ENCODE data around the gene PRKCE. TPM values are rescaled to one million over a fixed set of nuclear protein-coding genes. Genes with fewer than 3 reads are reported as not detected.

PRKCE gene
- total and polyA plus RNA-seq, 3 donors from 2014 or later = 27.4 to 35.8 (median 33.1) TPM

DNA sequence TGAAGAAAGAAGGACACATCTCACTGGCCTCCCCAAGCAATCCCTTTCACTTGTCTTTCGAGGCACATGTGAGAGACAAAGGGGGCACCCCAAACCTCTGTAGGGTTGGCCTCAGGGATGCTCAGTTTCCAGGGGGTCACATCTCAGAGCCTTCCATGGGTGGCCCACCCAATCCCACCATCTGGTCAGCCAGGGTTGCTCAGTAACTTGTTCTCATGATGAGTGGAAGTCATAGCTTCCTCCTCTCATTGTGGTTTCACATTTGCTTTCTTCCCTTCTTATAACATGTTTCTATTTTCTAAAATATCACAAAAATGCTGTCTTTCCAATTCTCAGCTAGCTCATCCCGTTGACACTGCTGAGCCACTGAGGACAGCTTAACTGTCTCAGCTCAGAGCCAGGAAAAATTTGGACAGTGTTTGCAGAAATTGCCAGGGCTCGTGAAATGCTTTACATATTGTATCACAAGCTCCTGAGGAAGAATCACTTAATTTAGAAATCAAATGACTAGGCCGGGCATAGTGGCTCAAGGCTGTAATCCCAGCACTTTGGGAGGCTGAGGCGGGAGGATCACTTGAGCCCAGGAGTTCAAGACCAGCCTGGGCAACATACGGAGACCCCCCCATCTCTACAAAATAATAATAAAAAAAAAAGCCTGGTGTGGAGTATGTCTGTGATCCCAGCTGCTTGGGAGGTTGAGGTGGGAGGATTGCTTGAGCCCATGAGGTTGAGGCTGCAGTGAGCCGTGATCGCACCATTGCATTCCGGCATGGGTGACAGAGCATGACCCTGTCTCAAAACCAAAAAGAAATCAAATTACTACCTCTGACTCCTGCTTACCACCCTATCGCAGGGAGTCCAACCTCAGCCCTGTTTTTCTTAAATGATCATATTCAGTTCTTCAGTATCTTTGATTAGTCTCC, 129.3 kb downstream of the PRKCE start:
- TF ChIP-seq, protein P1, sequence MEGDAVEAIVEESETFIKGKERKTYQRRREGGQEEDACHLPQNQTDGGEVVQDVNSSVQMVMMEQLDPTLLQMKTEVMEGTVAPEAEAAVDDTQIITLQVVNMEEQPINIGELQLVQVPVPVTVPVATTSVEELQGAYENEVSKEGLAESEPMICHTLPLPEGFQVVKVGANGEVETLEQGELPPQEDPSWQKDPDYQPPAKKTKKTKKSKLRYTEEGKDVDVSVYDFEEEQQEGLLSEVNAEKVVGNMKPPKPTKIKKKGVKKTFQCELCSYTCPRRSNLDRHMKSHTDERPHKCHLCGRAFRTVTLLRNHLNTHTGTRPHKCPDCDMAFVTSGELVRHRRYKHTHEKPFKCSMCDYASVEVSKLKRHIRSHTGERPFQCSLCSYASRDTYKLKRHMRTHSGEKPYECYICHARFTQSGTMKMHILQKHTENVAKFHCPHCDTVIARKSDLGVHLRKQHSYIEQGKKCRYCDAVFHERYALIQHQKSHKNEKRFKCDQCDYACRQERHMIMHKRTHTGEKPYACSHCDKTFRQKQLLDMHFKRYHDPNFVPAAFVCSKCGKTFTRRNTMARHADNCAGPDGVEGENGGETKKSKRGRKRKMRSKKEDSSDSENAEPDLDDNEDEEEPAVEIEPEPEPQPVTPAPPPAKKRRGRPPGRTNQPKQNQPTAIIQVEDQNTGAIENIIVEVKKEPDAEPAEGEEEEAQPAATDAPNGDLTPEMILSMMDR (IDR thresholded peaks at IDR 0.05) = no peak
- no peak for TF ChIP-seq POLR2A (IDR thresholded peaks at IDR 0.05)
- H3K27me3 ChIP-seq = no peaks in the 10 kb centered on the region

DNA sequence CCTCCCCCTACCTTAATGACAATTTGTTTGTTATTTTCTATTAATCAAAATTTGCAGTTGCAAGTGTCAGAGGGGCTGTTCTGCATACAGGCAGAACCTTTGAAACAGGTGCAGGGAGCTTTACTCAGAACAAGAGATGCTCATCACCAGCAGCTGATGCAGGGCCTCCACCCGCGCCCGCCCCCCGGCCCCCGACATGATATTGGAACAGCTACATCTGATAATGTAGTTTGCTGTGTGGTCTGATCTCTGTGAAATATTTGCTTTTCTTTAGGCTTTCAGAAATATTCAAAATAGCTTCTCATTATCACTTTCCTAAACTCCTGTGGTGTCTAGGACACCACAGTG, 130.0 kb downstream of the PRKCE start:
- TF ChIP-seq, protein P1 (IDR thresholded peaks at IDR 0.05) = no peak
- TF ChIP-seq POLR2A (IDR thresholded peaks at IDR 0.05) = no peak
- intact Hi-C loops (cut with DNase I; ENCODE audit: low total_unique reads) = no loop called here
- no peaks in the 10 kb centered on the region for H3K27me3 ChIP-seq
- H3K9me3 ChIP-seq = no peaks in the 10 kb centered on the region
- no peak overlapping the region for H3K4me3 ChIP-seq
- WGBS, 2 donors = 91 to 96% methylated on average over 5 of the region's 5 CpGs
- no peaks in the 10 kb centered on the region for H3K36me3 ChIP-seq (ENCODE audit: low read depth, missing control alignments)
- no peak for DNase-seq
- H3K4me1 ChIP-seq = no peaks in the 10 kb centered on the region
- no peak overlapping the region for H3K27ac ChIP-seq

More for the DNA sequence above, 129.3 kb downstream of the PRKCE start:
- Histone ChIP-seq H3K4me3 (no peak overlapping the region), H3K9me3 (no peaks in the 10 kb centered on the region), H3K4me1 (no peaks in the 10 kb centered on the region), H3K27ac (no peak overlapping the region), H3K36me3 (ENCODE audit: low read depth, missing control alignments) (no peaks in the 10 kb centered on the region)
- intact Hi-C loops (cut with DNase I; ENCODE audit: low total_unique reads) = no loop called here
- no peak for DNase-seq
- WGBS, 2 donors = 87 to 90% methylated on average over 10 of the region's 10 CpGs

DNA sequence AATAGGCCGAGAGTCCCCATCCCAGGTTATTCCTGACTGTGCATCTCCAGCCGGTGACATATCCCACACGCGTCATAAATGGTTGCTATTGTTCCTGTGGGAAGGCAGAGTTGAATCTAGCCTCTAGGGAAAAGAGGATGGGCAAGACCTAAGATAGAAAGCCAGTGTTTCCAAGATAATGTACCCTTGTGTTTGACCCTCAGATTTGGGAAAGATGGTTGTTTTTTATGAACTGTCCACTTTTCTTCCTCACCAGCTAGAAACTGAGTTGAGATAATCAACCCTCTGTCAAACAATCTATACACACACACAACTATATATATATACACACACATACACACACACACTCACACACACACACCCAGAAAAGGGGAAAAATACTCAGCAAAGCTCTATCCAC, 131.0 kb downstream of the PRKCE start:
- H3K27ac ChIP-seq = no peak overlapping the region
- no peaks in the 10 kb centered on the region for H3K27me3 ChIP-seq
- H3K4me1 ChIP-seq = no peaks in the 10 kb centered on the region
- 70 to 84% methylated on average over 4 of the region's 4 CpGs for WGBS, 2 donors
- DNase-seq = no peak
- H3K4me3 ChIP-seq = no peak overlapping the region
- H3K36me3 ChIP-seq (ENCODE audit: low read depth, missing control alignments) = no peaks in the 10 kb centered on the region
- TF ChIP-seq POLR2A (IDR thresholded peaks at IDR 0.05) = no peak
- TF ChIP-seq, protein P1 (IDR thresholded peaks at IDR 0.05) = no peak
- intact Hi-C loops (cut with DNase I; ENCODE audit: low total_unique reads) = no loop called here
- no peaks in the 10 kb centered on the region for H3K9me3 ChIP-seq

DNA sequence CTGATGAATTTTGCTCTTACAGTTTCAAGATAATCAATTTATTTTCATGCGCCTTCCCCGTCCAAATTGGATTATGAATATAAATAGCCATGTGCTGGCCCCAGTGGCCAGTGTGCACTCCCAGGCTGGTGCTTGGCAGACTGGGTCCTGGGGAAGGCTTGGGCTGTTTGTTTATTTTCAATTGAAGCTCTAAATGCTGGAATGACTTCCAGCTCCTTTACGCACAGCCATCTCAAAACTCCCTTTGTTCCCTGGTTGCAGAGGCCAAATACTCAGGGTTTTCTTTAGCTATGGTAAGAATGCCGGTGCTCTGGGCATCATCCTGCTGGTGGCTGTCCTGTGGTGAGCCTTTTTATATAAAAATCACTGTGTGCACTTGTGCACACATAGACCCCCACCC, 131.5 kb downstream of the PRKCE start:
- H3K4me3 ChIP-seq = no peak overlapping the region
- no peaks in the 10 kb centered on the region for H3K27me3 ChIP-seq
- intact Hi-C loops (cut with DNase I; ENCODE audit: low total_unique reads) = no loop called here
- H3K4me1 ChIP-seq = no peaks in the 10 kb centered on the region
- TF ChIP-seq, protein P1 (IDR thresholded peaks at IDR 0.05) = no peak
- TF ChIP-seq POLR2A (IDR thresholded peaks at IDR 0.05) = no peak
- 77 to 82% methylated on average over 4 of the region's 4 CpGs for WGBS, 2 donors
- no peaks in the 10 kb centered on the region for H3K36me3 ChIP-seq (ENCODE audit: low read depth, missing control alignments)
- no peak for DNase-seq
- no peak overlapping the region for H3K27ac ChIP-seq
- H3K9me3 ChIP-seq = no peaks in the 10 kb centered on the region
